Keratinocyte (primary cell): ENCODE results near the gene CDYL2. TPM values are rescaled to one million over a fixed set of nuclear protein-coding genes. Genes with fewer than 3 reads are reported as not detected.

Experiments used
- DNase-seq: peaks from one replicate; pipeline ENCODE4 v3.0.0-alpha.2; 2011; ENCODE audit warnings: low read depth, missing footprints, low spot score
- FAIRE-seq: peaks from 2 replicates; lab custom pipeline; 2011; peaks lifted over from hg19 to GRCh38; lab: Jason Lieb, UNC
- H2AFZ ChIP-seq: 2 replicates; pipeline ENCODE4 v1.6.0; 2012; ENCODE audit warnings: low read length, control low read depth, inconsistent platforms; ENCODE audit not compliant: control insufficient read depth
- H3K27ac ChIP-seq: 2 replicates; pipeline ENCODE4 v1.5.1; 2011; ENCODE audit warnings: low read length; ENCODE audit not compliant: control insufficient read depth, insufficient read depth
- H3K27me3 ChIP-seq: 3 replicates; pipeline ENCODE4 v1.6.0; 2011; ENCODE audit warnings: low read length; ENCODE audit not compliant: control insufficient read depth, insufficient read depth; ENCODE audit errors: extremely low read depth
- H3K36me3 ChIP-seq, 2 experiments: 2 replicates in 1 of 2; 3 replicates in 1 of 2; pipeline ENCODE4 v1.5.1; 2011; ENCODE audit warnings: low read length in 2 of 2, mild to moderate bottlenecking in 1 of 2; ENCODE audit not compliant: control insufficient read depth in 2 of 2, insufficient read depth in 2 of 2; ENCODE audit errors: extremely low read depth in 1 of 2
- H3K4me1 ChIP-seq: 3 replicates; pipeline ENCODE4 v1.5.1; 2011; ENCODE audit warnings: low read length; ENCODE audit not compliant: control insufficient read depth, insufficient read depth; ENCODE audit errors: extremely low read depth
- H3K4me2 ChIP-seq: 3 replicates; pipeline ENCODE4 v1.6.0; 2011; ENCODE audit warnings: low read depth, low read length; ENCODE audit not compliant: control insufficient read depth, insufficient read depth; ENCODE audit errors: extremely low read depth
- H3K4me3 ChIP-seq, 3 experiments: fragments of 200-600 bp in 1 of 3; sonication (generic) in 1 of 3; 2 replicates in 2 of 3; 3 replicates in 1 of 3; pipeline ENCODE4 v1.5.1; 2011 to 2016; ENCODE audit warnings: low read length in 3 of 3, mild to moderate bottlenecking in 3 of 3, control low read depth in 2 of 3, inconsistent platforms in 1 of 3, low read depth in 1 of 3, mixed read lengths in 1 of 3, mixed run types in 1 of 3, moderate library complexity in 1 of 3; ENCODE audit not compliant: control insufficient read depth in 2 of 3, insufficient read depth in 2 of 3; ENCODE audit errors: extremely low read depth in 1 of 3
- H3K79me2 ChIP-seq: 2 replicates; pipeline ENCODE4 v1.6.0; 2012; ENCODE audit warnings: low read length; ENCODE audit not compliant: control insufficient read depth, insufficient read depth
- H3K9ac ChIP-seq: 3 replicates; pipeline ENCODE4 v1.6.0; 2011; ENCODE audit warnings: low read length; ENCODE audit not compliant: control insufficient read depth, insufficient read depth; ENCODE audit errors: extremely low read depth
- H3K9me1 ChIP-seq: 3 replicates; pipeline ENCODE4 v1.6.0; 2011; ENCODE audit warnings: low read length; ENCODE audit not compliant: control insufficient read depth, insufficient read depth; ENCODE audit errors: extremely low read depth
- H3K9me3 ChIP-seq: 2 replicates; pipeline ENCODE4 v1.5.1; 2012; ENCODE audit warnings: low read depth, low read length; ENCODE audit not compliant: control insufficient read depth
- H4K20me1 ChIP-seq: 3 replicates; pipeline ENCODE4 v1.6.0; 2011; ENCODE audit warnings: low read length; ENCODE audit not compliant: control insufficient read depth, insufficient read depth; ENCODE audit errors: extremely low read depth
- EZH2 ChIP-seq: IDR thresholded peaks from one replicate; pipeline ENCODE4 v1.6.1; 2012; ENCODE audit warnings: inconsistent platforms, mild to moderate bottlenecking, low read length, moderate library complexity
- dilution Hi-C: fragments of 300-500 bp; cut with MboI; formaldehyde crosslinking; loops from one replicate; pipeline ENCODE4 v1.7.0; 2020; ENCODE audit warnings: low sequenced_read_pairs; ENCODE audit not compliant: extremely low pct_ligation_motif_present
- polyA plus RNA-seq, 5 experiments: library from polyadenylated mRNA; depleted of rRNA in 3 of 5; stranded (reverse) in 3 of 5; stranded (forward) in 1 of 5; unstranded in 1 of 5; fragments of >200 nt; gene quantifications; 1 replicate in 1 of 5; 2 replicates in 3 of 5; 3 replicates in 1 of 5; pipeline versions ENCODE4 v1.2.1 to v1.2.3, GENCODE V29; 2011 to 2012; ENCODE audit warnings: missing spikeins in 2 of 5, low read depth in 1 of 5, low replicate concordance in 1 of 5
- TF ChIP-seq, protein P1 (sequence below), 3 experiments: IDR thresholded peaks in 1 of 3; conservative IDR thresholded peaks in 1 of 3; optimal IDR thresholded peaks in 1 of 3; 2 replicates in 2 of 3; 3 replicates in 1 of 3; pipeline versions ENCODE3 to v1.5.1; 2011; ENCODE audit warnings: low read length in 3 of 3, mild to moderate bottlenecking in 3 of 3, moderate library complexity in 2 of 3, control low read depth in 1 of 3, inconsistent platforms in 1 of 3; ENCODE audit not compliant: insufficient read depth in 2 of 3; ENCODE audit errors: extremely low read depth in 1 of 3

The CDYL2 gene
- polyA plus RNA-seq, 1 donor (not counting 4 experiments of a cell fraction or from before 2014, with no cell fraction given): 2.0 TPM

DNA sequence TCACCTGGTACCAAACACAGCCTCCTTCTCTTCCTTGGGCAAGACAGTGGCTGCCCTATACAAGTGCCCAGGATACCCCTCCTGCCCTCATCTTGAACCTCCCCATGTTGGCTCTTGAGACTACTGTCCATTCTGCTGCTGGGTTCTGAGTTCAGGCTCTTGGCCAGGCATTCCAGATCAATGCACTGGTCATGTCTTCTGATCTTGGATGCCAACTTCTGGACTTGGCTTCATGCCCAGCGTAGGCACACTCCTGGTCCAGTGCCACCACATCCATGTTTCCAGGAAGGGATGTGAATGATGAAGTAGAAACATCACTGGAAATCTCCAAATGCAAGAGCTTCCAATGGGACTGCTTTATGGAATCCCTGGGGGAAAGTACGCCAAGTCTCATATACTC, 212.1 kb downstream of the CDYL2 start:
- Histone ChIP-seq H3K4me3 (no peak overlapping the region), H3K4me1 (peaks cover 8% of the 10 kb centered on the region), H3K9me3 (no peaks in the 10 kb centered on the region), H3K27ac (no peak overlapping the region), H3K9ac (no peak overlapping the region), H3K9me1 (no peaks in the 10 kb centered on the region), H3K36me3 (no peaks in the 10 kb centered on the region), H2AFZ (no peak overlapping the region), H3K4me2 (no peak overlapping the region), H3K27me3 (no peaks in the 10 kb centered on the region), H3K79me2 (no peaks in the 10 kb centered on the region), H4K20me1 (no peaks in the 10 kb centered on the region)
- DNase-seq: no peak
- dilution Hi-C loops: no loop called here
- FAIRE-seq: no peak
- TF ChIP-seq, protein P1, sequence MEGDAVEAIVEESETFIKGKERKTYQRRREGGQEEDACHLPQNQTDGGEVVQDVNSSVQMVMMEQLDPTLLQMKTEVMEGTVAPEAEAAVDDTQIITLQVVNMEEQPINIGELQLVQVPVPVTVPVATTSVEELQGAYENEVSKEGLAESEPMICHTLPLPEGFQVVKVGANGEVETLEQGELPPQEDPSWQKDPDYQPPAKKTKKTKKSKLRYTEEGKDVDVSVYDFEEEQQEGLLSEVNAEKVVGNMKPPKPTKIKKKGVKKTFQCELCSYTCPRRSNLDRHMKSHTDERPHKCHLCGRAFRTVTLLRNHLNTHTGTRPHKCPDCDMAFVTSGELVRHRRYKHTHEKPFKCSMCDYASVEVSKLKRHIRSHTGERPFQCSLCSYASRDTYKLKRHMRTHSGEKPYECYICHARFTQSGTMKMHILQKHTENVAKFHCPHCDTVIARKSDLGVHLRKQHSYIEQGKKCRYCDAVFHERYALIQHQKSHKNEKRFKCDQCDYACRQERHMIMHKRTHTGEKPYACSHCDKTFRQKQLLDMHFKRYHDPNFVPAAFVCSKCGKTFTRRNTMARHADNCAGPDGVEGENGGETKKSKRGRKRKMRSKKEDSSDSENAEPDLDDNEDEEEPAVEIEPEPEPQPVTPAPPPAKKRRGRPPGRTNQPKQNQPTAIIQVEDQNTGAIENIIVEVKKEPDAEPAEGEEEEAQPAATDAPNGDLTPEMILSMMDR (optimal IDR thresholded peaks at IDR 0.05 in 1 of 3, IDR thresholded peaks at IDR 0.05 in 1 of 3, conservative IDR thresholded peaks at IDR 0.05 in 1 of 3; ENCODE audit: extremely low read depth in 1 of 3, insufficient read depth in 2 of 3, low read length in 3 of 3): no peak
- TF ChIP-seq EZH2: no peak

DNA sequence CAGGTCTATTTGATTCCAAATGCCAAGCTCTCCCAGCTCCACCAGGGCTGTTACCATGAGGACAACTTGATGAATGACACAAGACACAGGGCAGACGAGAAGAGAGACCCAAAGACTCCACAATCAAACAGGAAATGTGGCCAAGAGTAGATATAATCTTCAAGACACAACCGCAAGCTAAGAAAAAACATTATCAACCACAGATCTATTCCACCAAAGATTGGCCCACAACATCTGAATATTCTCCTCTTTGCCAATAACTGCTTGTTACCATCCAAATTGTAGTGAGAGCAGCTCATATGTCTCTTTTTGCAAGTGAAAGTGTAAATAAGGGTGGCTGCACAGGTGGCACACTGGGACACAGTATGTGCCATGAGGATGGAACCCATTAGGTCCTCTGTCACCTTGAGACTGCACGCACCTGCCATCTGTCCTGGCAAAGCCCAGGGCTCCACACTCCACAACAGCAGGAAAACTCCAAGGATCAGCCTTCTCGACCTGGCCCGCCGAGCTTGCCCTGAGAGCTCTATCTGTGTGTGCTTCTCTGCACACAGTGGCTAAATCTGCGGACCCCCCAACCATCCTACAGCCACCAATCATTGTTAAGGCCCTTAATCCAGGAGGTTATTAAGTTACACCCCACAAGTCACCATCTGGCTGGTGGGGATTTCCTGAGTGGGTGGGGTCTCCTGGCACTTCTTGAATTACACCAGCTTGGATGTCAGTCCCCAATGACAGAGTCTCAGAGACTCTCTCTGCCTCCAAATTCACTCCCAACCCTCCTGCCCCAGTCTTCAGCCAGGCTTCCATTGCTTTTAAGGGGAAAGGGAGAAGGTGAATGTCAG, 213.1 kb downstream of the CDYL2 start:
- H2AFZ ChIP-seq: no peak overlapping the region
- H3K9ac ChIP-seq: no peak overlapping the region
- H4K20me1 ChIP-seq: no peaks in the 10 kb centered on the region
- H3K4me3 ChIP-seq: no peak overlapping the region
- FAIRE-seq (no peak), DNase-seq (no peak)
- peaks cover 8% of the 10 kb centered on the region for H3K4me1 ChIP-seq
- H3K4me2 ChIP-seq: no peak overlapping the region
- no peaks in the 10 kb centered on the region for H3K79me2 ChIP-seq
- no peaks in the 10 kb centered on the region for H3K27me3 ChIP-seq
- H3K36me3 ChIP-seq: no peaks in the 10 kb centered on the region
- TF ChIP-seq, protein P1 (optimal IDR thresholded peaks at IDR 0.05 in 1 of 3, IDR thresholded peaks at IDR 0.05 in 1 of 3, conservative IDR thresholded peaks at IDR 0.05 in 1 of 3; ENCODE audit: extremely low read depth in 1 of 3, insufficient read depth in 2 of 3, low read length in 3 of 3): no peak
- TF ChIP-seq EZH2: no peak
- no peak overlapping the region for H3K27ac ChIP-seq
- H3K9me1 ChIP-seq: no peaks in the 10 kb centered on the region
- dilution Hi-C loops: no loop called here
- H3K9me3 ChIP-seq: no peaks in the 10 kb centered on the region
